ENCODE data around the gene ZSCAN18. TPM values are rescaled to one million over a fixed set of nuclear protein-coding genes. Genes with fewer than 3 reads are reported as not detected.
A peak's percentile ranks its signal among the peaks of the same experiment; 100 is the strongest.

The ZSCAN18 gene
- total RNA-seq, 4 donors from 2014 or later = 51.5 to 138 (median 121) TPM

DNA sequence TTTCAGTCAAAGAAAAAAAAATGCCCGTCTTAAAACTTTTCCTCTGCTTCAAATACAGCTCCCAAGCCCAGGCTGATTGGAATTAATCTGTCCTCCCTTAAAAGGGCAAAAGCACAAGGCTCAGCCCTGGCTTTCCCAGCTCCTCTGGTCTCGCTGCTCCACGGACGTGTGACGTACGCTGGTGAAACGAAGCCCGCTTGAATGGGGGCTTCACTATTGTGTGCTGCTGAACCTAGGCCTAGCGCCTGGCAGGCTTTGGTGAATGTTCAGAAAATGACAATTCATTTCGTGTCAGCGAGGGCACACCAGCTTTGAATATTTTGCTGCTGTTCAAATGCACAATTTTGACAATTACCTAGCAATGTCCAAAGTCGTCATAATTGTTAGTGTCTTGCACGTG is 39.6 kb downstream of the ZSCAN18 start:
- peak overlapping the region; percentile 85 to 97 for H3K27ac ChIP-seq
- H3K27me3 ChIP-seq = no peaks in the 10 kb centered on the region
- no peak for DNase-seq
- intact Hi-C loops (cut with DNase I; ENCODE audit: low total_unique reads) = no loop called here
- peak overlapping the region in 1 of 2 donors; percentile 78 for H3K4me3 ChIP-seq
- H3K4me1 ChIP-seq = no peaks in the 10 kb centered on the region
- H3K36me3 ChIP-seq = no peaks in the 10 kb centered on the region
- TF ChIP-seq, protein P1, sequence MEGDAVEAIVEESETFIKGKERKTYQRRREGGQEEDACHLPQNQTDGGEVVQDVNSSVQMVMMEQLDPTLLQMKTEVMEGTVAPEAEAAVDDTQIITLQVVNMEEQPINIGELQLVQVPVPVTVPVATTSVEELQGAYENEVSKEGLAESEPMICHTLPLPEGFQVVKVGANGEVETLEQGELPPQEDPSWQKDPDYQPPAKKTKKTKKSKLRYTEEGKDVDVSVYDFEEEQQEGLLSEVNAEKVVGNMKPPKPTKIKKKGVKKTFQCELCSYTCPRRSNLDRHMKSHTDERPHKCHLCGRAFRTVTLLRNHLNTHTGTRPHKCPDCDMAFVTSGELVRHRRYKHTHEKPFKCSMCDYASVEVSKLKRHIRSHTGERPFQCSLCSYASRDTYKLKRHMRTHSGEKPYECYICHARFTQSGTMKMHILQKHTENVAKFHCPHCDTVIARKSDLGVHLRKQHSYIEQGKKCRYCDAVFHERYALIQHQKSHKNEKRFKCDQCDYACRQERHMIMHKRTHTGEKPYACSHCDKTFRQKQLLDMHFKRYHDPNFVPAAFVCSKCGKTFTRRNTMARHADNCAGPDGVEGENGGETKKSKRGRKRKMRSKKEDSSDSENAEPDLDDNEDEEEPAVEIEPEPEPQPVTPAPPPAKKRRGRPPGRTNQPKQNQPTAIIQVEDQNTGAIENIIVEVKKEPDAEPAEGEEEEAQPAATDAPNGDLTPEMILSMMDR (IDR thresholded peaks at IDR 0.05) = no peak
- TF ChIP-seq POLR2A (IDR thresholded peaks at IDR 0.05) = no peak
- no peaks in the 10 kb centered on the region for H3K9me3 ChIP-seq

DNA sequence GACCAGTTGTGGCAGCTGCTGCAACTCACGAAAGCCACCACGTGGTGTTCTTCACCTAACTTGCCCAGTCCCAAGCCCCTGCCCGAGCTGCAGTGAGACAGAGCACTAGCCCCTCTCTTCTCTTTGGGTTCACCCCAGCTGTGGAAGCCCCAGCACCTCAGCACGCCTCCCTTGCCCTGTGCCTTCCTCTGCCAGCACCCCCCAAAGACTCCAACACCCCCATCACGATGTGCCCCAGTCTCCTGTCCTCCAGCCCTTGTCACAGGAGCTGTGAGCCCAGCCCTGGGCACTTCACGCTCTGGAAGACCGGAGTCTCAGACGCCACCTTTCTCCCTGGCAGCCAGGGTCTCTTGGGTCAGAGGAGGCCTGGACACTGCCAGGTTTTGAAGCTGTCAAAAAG is 41.2 kb downstream of the ZSCAN18 start:
- no peaks in the 10 kb centered on the region for H3K27me3 ChIP-seq
- H3K27ac ChIP-seq = no peak overlapping the region
- H3K36me3 ChIP-seq = no peaks in the 10 kb centered on the region
- no peak for DNase-seq
- TF ChIP-seq, protein P1 (IDR thresholded peaks at IDR 0.05) = no peak
- TF ChIP-seq POLR2A (IDR thresholded peaks at IDR 0.05) = no peak
- H3K4me1 ChIP-seq = no peaks in the 10 kb centered on the region
- intact Hi-C loops (cut with DNase I; ENCODE audit: low total_unique reads) = no loop called here
- H3K9me3 ChIP-seq = no peaks in the 10 kb centered on the region
- H3K4me3 ChIP-seq = no peak overlapping the region

DNA sequence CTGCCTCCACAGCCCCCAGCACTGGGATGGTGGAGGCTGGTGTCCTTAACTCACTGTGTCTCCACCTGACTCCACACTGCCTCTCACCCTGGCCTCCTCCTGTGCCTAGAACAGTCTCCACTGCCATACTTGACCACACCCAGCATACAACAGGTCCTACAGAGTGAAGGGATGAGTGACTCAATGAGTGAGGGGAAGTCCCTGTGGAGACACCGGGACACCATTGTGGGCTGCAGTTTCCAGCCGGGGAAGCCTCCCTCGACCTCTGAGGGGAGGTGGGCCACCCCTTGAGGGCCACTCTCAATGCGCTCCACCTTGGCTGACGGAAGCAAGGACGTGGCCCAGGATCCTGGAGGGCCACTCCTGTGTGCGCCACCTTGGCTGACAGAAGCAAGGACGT is 41.8 kb downstream of the ZSCAN18 start:
- no peak for DNase-seq
- Histone ChIP-seq H3K27ac (no peak overlapping the region), H3K9me3 (no peaks in the 10 kb centered on the region), H3K27me3 (no peaks in the 10 kb centered on the region), H3K36me3 (no peaks in the 10 kb centered on the region), H3K4me1 (no peaks in the 10 kb centered on the region), H3K4me3 (no peak overlapping the region)
- intact Hi-C loops (cut with DNase I; ENCODE audit: low total_unique reads) = no loop called here
- TF ChIP-seq, protein P1 (IDR thresholded peaks at IDR 0.05) = no peak
- TF ChIP-seq POLR2A (IDR thresholded peaks at IDR 0.05) = no peak

DNA sequence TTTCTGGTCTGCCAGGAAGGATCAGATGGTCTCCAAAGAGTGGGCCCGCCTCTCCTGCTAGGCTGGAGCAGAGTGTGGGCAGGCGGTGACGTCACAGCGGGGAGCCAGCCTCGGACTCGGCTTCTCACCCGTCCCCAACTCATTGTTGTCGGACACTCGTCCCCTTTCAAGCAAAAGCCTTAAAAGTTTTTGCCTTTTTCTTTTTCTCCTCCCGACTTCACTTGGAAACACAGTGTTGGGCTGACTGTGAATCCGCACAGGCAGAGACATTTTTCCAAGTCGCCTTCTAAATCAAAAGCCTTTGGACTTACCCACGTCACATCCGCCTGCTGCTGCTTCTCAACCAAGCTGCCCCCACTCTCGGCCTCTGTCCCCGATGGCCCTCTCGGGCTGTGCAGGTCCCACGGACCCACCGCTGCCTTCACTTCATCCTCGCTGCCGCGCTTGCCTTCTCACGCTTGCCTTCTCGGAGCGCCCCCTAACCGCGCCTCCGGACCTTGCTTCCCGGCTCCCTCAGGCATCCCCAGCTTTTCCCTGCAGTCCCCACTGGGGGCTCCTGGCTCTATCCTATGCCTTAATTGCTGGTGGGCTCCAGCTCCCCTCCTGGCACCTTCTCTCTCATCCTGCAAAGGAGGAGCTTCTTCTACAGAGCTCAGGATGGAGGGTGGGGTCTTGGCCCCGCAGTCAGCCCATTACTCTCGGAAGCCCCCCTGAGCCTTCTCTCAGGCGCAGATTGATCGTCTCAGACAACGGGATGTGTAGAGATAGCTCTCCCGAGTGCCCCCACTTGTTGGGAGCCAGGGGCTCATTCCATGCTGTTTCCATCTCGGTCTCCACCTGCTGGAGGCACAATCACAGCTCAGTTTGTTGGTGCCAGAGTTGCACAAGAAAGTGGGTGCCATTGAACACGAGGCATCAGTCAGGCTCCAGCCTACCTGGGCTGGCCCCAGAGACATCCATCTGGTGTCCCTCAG is 42.8 kb downstream of the ZSCAN18 start:
- no peaks in the 10 kb centered on the region for H3K27me3 ChIP-seq
- peak overlapping the region; percentile 26 to 35 for H3K4me3 ChIP-seq
- peak; percentile 31 to 34 for DNase-seq
- no peaks in the 10 kb centered on the region for H3K36me3 ChIP-seq
- intact Hi-C loops (cut with DNase I; ENCODE audit: low total_unique reads) = no loop called here
- H3K4me1 ChIP-seq = no peaks in the 10 kb centered on the region
- H3K27ac ChIP-seq = peak overlapping the region; percentile 36 to 59
- TF ChIP-seq, protein P1 (IDR thresholded peaks at IDR 0.05) = peak in 1 of 4 experiments; percentile 5
- TF ChIP-seq POLR2A (IDR thresholded peaks at IDR 0.05) = no peak
- no peaks in the 10 kb centered on the region for H3K9me3 ChIP-seq

DNA sequence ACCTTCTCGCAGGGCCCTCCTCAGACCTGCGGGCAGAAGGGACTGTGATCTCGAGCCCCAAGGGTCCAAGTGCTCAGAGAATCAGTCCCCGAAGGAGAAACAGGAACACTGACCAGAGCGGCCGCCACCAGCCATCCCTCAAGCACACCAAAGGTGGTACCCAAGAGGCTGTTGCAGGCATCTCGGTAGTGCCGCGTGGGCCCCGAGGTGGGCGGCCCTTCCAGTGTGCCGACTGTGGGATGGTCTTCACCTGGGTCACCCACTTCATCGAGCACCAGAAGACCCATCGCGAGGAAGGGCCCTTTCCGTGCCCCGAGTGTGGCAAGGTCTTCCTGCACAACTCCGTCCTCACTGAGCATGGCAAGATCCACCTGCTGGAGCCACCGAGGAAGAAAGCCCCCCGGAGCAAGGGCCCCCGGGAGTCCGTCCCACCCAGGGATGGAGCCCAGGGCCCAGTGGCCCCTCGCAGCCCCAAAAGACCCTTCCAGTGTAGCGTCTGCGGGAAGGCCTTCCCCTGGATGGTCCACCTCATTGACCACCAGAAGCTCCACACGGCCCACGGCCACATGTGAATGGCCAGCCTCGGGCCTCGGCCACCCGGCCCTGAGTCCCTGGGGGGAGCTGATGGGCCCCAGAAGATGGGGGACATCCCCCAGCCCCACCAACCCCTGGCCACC is 44.4 kb downstream of the ZSCAN18 start:
- no peaks in the 10 kb centered on the region for H3K4me1 ChIP-seq
- intact Hi-C loops (cut with DNase I; ENCODE audit: low total_unique reads) = no loop called here
- no peak for DNase-seq
- TF ChIP-seq, protein P1 (IDR thresholded peaks at IDR 0.05) = no peak
- no peak for TF ChIP-seq POLR2A (IDR thresholded peaks at IDR 0.05)
- H3K4me3 ChIP-seq = no peak overlapping the region
- H3K9me3 ChIP-seq = peaks cover 0 to 12% of the 10 kb centered on the region in 2 donors
- H3K27ac ChIP-seq = no peak overlapping the region
- H3K27me3 ChIP-seq = no peaks in the 10 kb centered on the region
- no peaks in the 10 kb centered on the region for H3K36me3 ChIP-seq
